GM13976 (cell line): ENCODE measurements around the gene CASS4.

Experiments
- DNase-seq: peaks from one replicate; pipeline ENCODE4 v3.0.0; 2012; ENCODE audit warnings: low spot score
- in situ Hi-C: fragments of 300-500 bp; cut with MboI; formaldehyde crosslinking; loops from one replicate; pipeline ENCODE4 v1.12.0; 2022; ENCODE audit warnings: low sequenced_read_pairs, mixed read lengths, inconsistent platforms; ENCODE audit not compliant: unreplicated experiment
- TF ChIP-seq, protein P1 (sequence below): IDR thresholded peaks from 2 replicates; pipeline ENCODE4 v1.5.1; 2012; ENCODE audit warnings: borderline replicate concordance, mild to moderate bottlenecking; ENCODE audit not compliant: insufficient read depth; ENCODE audit errors: extremely low read depth, missing control alignments, control extremely low read depth

CASS4 gene

DNA sequence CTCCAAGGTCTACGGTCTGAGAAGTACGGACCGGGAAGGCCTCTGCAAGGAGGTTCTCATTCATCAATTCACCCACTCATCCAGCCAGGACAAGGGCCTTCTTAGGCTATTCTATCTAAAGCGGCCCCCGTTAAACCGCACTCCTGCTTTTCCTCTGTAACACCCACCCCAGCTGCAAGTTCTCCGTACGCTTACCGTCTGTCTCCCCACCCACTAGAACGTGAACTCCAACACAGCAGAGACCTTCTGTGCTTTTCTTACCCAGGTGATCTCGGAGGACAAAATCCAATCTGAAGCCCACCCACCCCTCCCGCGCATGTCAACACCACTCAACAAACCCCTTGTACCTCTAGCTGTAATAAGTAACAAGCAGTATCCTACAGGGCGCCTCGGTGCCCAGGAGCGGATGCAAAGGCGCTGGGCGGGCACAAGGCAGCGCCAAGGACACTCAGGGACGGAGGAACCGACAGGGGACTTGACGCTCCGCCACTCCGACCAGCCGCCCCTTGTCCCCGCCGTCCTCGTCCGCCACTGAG, 20.4 kb upstream of the CASS4 start:
- no peak for DNase-seq
- TF ChIP-seq, protein P1, sequence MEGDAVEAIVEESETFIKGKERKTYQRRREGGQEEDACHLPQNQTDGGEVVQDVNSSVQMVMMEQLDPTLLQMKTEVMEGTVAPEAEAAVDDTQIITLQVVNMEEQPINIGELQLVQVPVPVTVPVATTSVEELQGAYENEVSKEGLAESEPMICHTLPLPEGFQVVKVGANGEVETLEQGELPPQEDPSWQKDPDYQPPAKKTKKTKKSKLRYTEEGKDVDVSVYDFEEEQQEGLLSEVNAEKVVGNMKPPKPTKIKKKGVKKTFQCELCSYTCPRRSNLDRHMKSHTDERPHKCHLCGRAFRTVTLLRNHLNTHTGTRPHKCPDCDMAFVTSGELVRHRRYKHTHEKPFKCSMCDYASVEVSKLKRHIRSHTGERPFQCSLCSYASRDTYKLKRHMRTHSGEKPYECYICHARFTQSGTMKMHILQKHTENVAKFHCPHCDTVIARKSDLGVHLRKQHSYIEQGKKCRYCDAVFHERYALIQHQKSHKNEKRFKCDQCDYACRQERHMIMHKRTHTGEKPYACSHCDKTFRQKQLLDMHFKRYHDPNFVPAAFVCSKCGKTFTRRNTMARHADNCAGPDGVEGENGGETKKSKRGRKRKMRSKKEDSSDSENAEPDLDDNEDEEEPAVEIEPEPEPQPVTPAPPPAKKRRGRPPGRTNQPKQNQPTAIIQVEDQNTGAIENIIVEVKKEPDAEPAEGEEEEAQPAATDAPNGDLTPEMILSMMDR, result no peak
- in situ Hi-C loops, result no loop called here

DNA sequence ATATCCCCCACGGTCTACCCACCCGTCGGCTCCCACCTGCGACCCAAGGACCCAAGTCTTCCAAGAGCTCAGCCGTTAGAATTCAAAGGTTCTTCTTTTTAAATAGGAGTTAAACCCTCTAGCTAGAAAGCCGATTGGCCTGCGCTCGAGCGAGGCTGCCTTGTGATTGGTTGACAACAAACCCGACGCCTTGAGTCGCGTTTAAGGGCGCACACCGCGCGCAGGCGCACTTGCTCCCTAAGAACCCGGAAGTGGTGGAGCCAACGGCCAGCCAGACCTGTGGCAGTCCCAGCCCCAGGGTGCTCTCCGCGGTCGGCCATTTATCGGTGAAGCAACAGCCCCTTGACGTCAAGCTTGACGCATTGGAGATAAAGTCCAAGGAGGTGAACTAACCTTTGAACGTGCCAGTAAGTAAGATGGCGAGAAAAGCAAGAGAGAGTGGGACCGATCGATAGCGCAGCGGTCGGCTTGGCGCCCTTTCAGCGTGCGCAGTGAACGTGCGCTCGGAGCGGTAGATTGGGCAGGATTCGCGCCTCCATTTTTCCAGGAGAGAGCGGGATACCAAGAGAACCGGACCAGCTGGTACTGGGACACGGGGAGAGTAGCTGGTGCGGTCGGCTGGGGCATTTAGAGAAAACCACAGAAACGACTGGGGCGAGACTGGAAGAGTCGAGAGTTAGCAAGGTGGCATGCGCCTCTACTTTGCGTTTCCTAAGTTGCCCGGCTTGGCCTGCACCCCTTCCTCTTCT, 19.8 kb upstream of the CASS4 start, which contains the start of the genes AURKA and CSTF1:
TSS of gene AURKA (minus strand) at position 84 of the 749 bp plus-strand sequence. CDS start 4,018 bp downstream, outside the sequence.
TSS of gene CSTF1 (plus strand) at position 514 of the 749 bp plus-strand sequence. CDS start 2,908 bp downstream, outside the sequence.
- peak; percentile 100 for DNase-seq
- TF ChIP-seq, protein P1, result no peak
- in situ Hi-C loops, result no loop called here

DNA sequence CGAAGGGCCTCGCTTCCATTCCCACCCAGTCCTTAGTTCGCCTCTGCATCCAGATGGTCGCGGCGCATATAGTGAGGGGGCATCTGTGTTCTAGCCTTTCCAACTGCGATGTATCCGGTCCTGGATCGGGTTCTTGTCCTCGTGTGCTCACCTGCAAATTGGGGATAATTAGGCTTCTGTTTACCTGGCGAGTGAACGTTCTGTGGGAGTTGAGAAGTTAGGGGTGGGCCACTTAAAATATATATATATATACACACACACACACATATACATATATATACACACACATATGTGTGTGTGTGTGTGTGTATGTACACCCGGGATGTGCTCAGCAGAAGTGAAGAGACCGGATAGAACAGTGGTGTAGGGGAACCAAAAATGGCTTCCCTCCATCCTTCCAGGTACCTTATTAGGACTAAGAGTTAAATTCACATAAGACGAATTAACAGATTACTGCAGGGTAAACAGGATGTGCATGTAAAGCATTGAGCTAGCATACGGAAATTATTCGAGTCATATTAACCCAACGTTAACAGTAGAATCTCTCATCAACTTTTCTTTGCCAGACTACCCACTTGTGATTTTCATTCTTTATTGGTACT, 19.1 kb upstream of the CASS4 start:
- DNase-seq, result peak; percentile 48
- TF ChIP-seq, protein P1, result no peak
- in situ Hi-C loops, result no loop called here

DNA sequence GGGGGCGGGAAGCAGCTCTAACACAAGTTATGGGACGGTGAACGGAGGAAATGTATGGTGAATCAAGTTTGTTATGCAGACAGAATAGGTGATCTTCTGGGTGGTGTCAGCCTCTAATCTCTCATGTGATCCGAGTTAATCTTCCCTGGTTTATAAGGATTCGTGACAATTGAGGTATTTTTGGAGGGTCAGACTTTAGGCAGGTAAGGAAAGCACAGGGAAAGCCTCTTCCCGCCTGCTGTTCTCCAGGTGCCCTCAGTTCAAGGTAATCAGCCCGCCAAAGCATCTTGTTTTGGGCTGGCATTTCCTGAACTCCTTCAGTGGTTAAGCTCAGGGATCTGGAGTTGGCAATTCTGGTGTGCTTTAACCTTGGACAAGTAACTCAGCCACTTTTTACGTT, 18.4 kb upstream of the CASS4 start:
- in situ Hi-C loops, result no loop called here
- TF ChIP-seq, protein P1, result no peak
- DNase-seq, result no peak

DNA sequence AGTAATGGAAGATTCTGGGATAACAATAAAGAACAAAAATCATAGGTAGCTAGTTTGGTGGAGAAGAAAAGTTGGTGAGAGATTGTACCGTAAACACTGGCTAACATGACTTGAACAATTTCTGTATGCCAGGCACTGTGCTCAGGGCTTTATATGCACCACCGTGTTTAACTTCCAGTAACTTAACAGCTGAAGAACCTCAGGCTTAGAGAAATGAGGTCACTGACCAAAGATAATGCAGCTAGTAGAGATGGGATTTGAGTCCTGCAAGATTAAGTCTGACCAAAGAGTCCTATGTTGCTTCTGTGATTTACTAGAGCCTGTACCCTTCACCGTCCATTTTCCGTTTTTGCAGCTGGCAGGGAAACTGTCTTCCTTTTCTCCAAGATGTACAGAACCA, 16.9 kb upstream of the CASS4 start:
- no peak for DNase-seq
- TF ChIP-seq, protein P1, result no peak
- in situ Hi-C loops, result no loop called here

DNA sequence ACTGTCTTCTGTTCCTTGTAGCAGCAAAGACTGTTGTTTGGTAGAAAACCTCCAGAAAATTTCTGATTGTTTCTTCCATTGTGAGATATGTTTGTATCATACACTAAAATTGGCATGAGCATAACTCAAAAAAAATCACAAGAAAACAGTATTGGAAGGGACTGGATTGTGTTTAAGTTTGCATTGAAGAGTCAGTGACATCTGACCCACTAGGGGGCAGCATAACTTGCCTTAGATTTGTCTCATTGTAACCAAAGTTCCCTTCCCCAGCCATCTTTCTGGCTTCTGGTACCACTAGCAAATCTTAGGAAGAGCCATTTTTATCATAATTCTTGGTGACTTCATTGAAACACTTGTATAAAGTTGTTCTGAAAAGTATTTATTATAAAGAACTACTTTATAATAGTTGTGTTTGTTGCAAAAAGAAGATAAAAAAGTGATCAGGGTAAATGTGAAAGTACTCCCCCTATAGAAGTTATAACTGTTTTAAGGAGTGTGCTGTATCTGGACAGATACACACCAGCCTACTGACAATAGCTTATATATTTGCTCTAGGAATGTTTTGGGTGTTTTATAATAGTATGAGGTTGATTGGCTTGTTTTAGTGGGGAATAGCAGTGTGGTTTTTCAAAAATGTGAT, 11.9 kb upstream of the CASS4 start:
- TF ChIP-seq, protein P1, result peak; percentile 51
- peak; percentile 65 for DNase-seq
- in situ Hi-C loops, result no loop called here
